H1 (cell line): ENCODE measurements around the gene VWA7. TPM values are rescaled to one million over a fixed set of nuclear protein-coding genes. Genes with fewer than 3 reads are reported as not detected.

Experiments
- ASH2L ChIP-seq: fragments of 200-600, 300-600 bp; sonication (generic); IDR thresholded peaks from one replicate; pipeline ENCODE4 v1.7.1; 2017; ENCODE audit warnings: low read length
- ATF2 ChIP-seq: IDR thresholded peaks from 2 replicates; pipeline ENCODE4 v1.6.1; 2012; ENCODE audit warnings: low read length, inconsistent platforms
- ATF3 ChIP-seq: IDR thresholded peaks from 2 replicates; pipeline ENCODE4 v1.6.1; 2011; ENCODE audit warnings: low read depth, mild to moderate bottlenecking, low read length; ENCODE audit not compliant: insufficient read depth
- BACH1 ChIP-seq: IDR thresholded peaks from 2 replicates; pipeline ENCODE4 v1.6.1; 2012; ENCODE audit warnings: low read length, improper control_type of control experiment
- BCL11A ChIP-seq, 2 experiments: IDR thresholded peaks; one replicate each; pipeline ENCODE4 v1.6.1; 2011; ENCODE audit warnings: low read depth in 2 of 2, low read length in 2 of 2, mild to moderate bottlenecking in 2 of 2
- CHD2 ChIP-seq: IDR thresholded peaks from 2 replicates; pipeline ENCODE4 v1.6.1; 2012; ENCODE audit warnings: low read length, improper control_type of control experiment
- CTBP2 ChIP-seq: IDR thresholded peaks from 2 replicates; pipeline ENCODE4 v1.7.0; 2011; ENCODE audit warnings: borderline replicate concordance, mild to moderate bottlenecking, moderate library complexity, mixed read lengths, low read length; ENCODE audit not compliant: insufficient read depth, insufficient read length
- E2F6 ChIP-seq: IDR thresholded peaks from 2 replicates; pipeline ENCODE4 v1.6.1; 2012; ENCODE audit warnings: inconsistent platforms
- EGR1 ChIP-seq: IDR thresholded peaks from 2 replicates; pipeline ENCODE4 v1.6.1; 2011; ENCODE audit warnings: low read depth, low read length, borderline replicate concordance
- EP300 ChIP-seq, 2 experiments: IDR thresholded peaks; 1 replicate in 1 of 2; 2 replicates in 1 of 2; pipeline ENCODE4 v1.6.1; 2011 to 2012; ENCODE audit warnings: low read depth in 2 of 2, low read length in 2 of 2, mild to moderate bottlenecking in 2 of 2, borderline replicate concordance in 1 of 2, inconsistent platforms in 1 of 2, moderate library complexity in 1 of 2
- KDM1A ChIP-seq: fragments of 200-600, 300-600 bp; sonication (generic); IDR thresholded peaks from 2 replicates; pipeline ENCODE4 v1.7.1; 2016; ENCODE audit warnings: mild to moderate bottlenecking, low read length, borderline replicate concordance
- KDM4A ChIP-seq: IDR thresholded peaks from one replicate; pipeline ENCODE4 v1.7.1; 2012; ENCODE audit warnings: low read depth, mild to moderate bottlenecking, moderate library complexity, low read length, inconsistent platforms; ENCODE audit not compliant: severe bottlenecking
- PHF8 ChIP-seq: fragments of 200-600 bp; sonication (generic); conservative IDR thresholded peaks from 2 replicates; pipeline ENCODE4 v1.7.1; 2012; ENCODE audit warnings: low read depth, mild to moderate bottlenecking, inconsistent platforms, low read length, moderate library complexity
- POLR2A ChIP-seq, 2 experiments: IDR thresholded peaks; 1 replicate in 1 of 2; 2 replicates in 1 of 2; pipeline ENCODE4 v1.6.1; 2011; ENCODE audit warnings: low read depth in 2 of 2, low read length in 2 of 2, mild to moderate bottlenecking in 2 of 2; ENCODE audit errors: control extremely low read depth in 1 of 2
- SAP30 ChIP-seq: fragments of 300-600 bp; sonication (generic); IDR thresholded peaks from 2 replicates; pipeline ENCODE4 v1.7.1; 2012; ENCODE audit warnings: low read length, moderate library complexity, mild to moderate bottlenecking, inconsistent platforms; ENCODE audit not compliant: insufficient read depth, insufficient replicate concordance
- SIN3A ChIP-seq, 2 experiments: IDR thresholded peaks in 1 of 2; conservative IDR thresholded peaks in 1 of 2; 2 replicates each; pipeline ENCODE4 v1.6.1; 2011 to 2012; ENCODE audit warnings: low read length in 2 of 2, improper control_type of control experiment in 1 of 2, low read depth in 1 of 2, mild to moderate bottlenecking in 1 of 2
- SP1 ChIP-seq: IDR thresholded peaks from 2 replicates; pipeline ENCODE4 v1.6.1; 2011; ENCODE audit warnings: low read depth, low read length
- TAF7 ChIP-seq: optimal IDR thresholded peaks from 2 replicates; pipeline ENCODE3; 2011; ENCODE audit warnings: low read depth, mild to moderate bottlenecking, inconsistent platforms, low read length, moderate library complexity, borderline replicate concordance
- TBP ChIP-seq: IDR thresholded peaks from 2 replicates; pipeline ENCODE4 v1.6.1; 2011; ENCODE audit warnings: low read depth, low read length, improper control_type of control experiment
- TEAD4 ChIP-seq: IDR thresholded peaks from 2 replicates; pipeline ENCODE4 v1.6.1; 2012; ENCODE audit warnings: low read depth, low read length, inconsistent platforms, mixed read lengths
- polyA plus RNA-seq, 7 experiments: library from polyadenylated mRNA; depleted of rRNA in 3 of 7; stranded (reverse) in 5 of 7; unstranded in 2 of 7; fragments of >200 nt in 5 of 7; fragments of 200-250 nt in 2 of 7; gene quantifications; 1 replicate in 5 of 7; 2 replicates in 1 of 7; 4 replicates in 1 of 7; pipeline versions ENCODE4 v1.2.1 to v1.2.3, GENCODE V29; 2011 to 2013; ENCODE audit warnings: missing spikeins in 2 of 7, mixed read lengths in 2 of 7
- total RNA-seq: library from RNA; stranded (reverse); fragmentation: NEBNext Ultra II Directional; extraction: Animal tissue kit (Norgen Biotek cat#: 25700); gene quantifications from 2 replicates; pipeline ENCODE4 v1.2.1, GENCODE V29; 2021

The VWA7 gene
- total and polyA plus RNA-seq, 2 of the 8 experiments (the other 6 are each of a cell fraction or from before 2014, with no cell fraction given) = 0.82 to 2.1 TPM

GRCh38 chr6:31821301-31822035, 44.3 kb upstream of the VWA7 start (continued):
- TF ChIP-seq SAP30 = no peak
- no peak for TF ChIP-seq EP300 (IDR thresholded peaks at IDR 0.05; ENCODE audit: borderline replicate concordance in 1 of 2, low read depth in 2 of 2, low read length in 2 of 2)
- peak; percentile 73; the same call in 1 of the 2 replicates for TF ChIP-seq EGR1
- no peak for TF ChIP-seq CHD2
- TF ChIP-seq TEAD4 = no peak
- peak in 1 of 2 experiments; percentile 72; a peak in 2 of 4 replicates for TF ChIP-seq SIN3A (conservative IDR thresholded peaks at IDR 0.05 in 1 of 2, IDR thresholded peaks at IDR 0.05 in 1 of 2; ENCODE audit: low read depth in 1 of 2, low read length in 2 of 2)
- peak; percentile 42 for TF ChIP-seq PHF8
- peak in 1 of 2 experiments; percentile 74; a peak in 2 of 3 replicates for TF ChIP-seq POLR2A (IDR thresholded peaks at IDR 0.05; ENCODE audit: control extremely low read depth in 1 of 2, low read depth in 2 of 2, low read length in 2 of 2)
- no peak for TF ChIP-seq BCL11A (IDR thresholded peaks at IDR 0.05; ENCODE audit: low read depth in 2 of 2, low read length in 2 of 2)
- TF ChIP-seq CTBP2 = no peak
- TF ChIP-seq BACH1 = 0 out of 2 replicates have a peak, but pooled peaks have one; percentile 18
- peak; percentile 53 for TF ChIP-seq KDM4A
- peak; percentile 92 for TF ChIP-seq ASH2L
- no peak for TF ChIP-seq TAF7
- 0 out of 2 replicates have a peak, but pooled peaks have one; percentile 32 for TF ChIP-seq E2F6
- TF ChIP-seq KDM1A = peak; percentile 93
- TF ChIP-seq ATF2 = no peak
- no peak for TF ChIP-seq ATF3
- no peak for TF ChIP-seq TBP
- no peak; the same call in 1 of the 2 replicates for TF ChIP-seq SP1
